RPMI7951 (cell line): ENCODE data around the gene MEOX1. TPM values are rescaled to one million over a fixed set of nuclear protein-coding genes. Genes with fewer than 3 reads are reported as not detected.
A peak's percentile ranks its signal among the peaks of the same experiment; 100 is the strongest.

Source experiments
- DNase-seq: peaks from one replicate; pipeline ENCODE4 v3.0.0-alpha.2; 2012; ENCODE audit warnings: low read depth
- total RNA-seq: library from RNA; depleted of rRNA; stranded (reverse); fragments of >200 nt; shearing (Covaris generic); gene quantifications from 2 replicates; pipeline ENCODE4 v1.2.3, GENCODE V29; 2014

The MEOX1 gene
- total RNA-seq, 1 experiment from 2014 or later = under 0.01 TPM

GRCh38 chr17:43658900-43659299 lies 2.8 kb downstream of the MEOX1 start:
- no peak for DNase-seq

- DNase-seq = no peak
These were observed 5.9 kb downstream of the MEOX1 start for GRCh38 chr17:43655693-43656255.

GRCh38 chr17:43652124-43652480 lies 9.6 kb downstream of the MEOX1 start:
- DNase-seq = no peak

GRCh38 chr17:43650471-43650870 lies 11.3 kb downstream of the MEOX1 start:
- no peak for DNase-seq

- no peak for DNase-seq
These were observed 12.8 kb downstream of the MEOX1 start for GRCh38 chr17:43648916-43649315.

GRCh38 chr17:43645765-43646481 lies 15.8 kb downstream of the MEOX1 start:
- peak; percentile 14 for DNase-seq

GRCh38 chr17:43645450-43645764 lies 16.3 kb downstream of the MEOX1 start:
- DNase-seq = no peak

GRCh38 chr17:43644081-43644480 lies 17.6 kb downstream of the MEOX1 start:
- no peak for DNase-seq

GRCh38 chr17:43641416-43641815 lies 20.3 kb downstream of the MEOX1 start:
- DNase-seq = no peak

GRCh38 chr17:43640491-43641252 lies 21.1 kb downstream of the MEOX1 start:
- DNase-seq = no peak

GRCh38 chr17:43637563-43638323 lies 24.0 kb downstream of the MEOX1 start:
- DNase-seq = no peak

GRCh38 chr17:43636426-43636825 lies 25.3 kb downstream of the MEOX1 start:
- peak; percentile 21 for DNase-seq

GRCh38 chr17:43634591-43635125 lies 27.1 kb downstream of the MEOX1 start:
- DNase-seq = no peak

- no peak for DNase-seq
These were observed 29.5 kb downstream of the MEOX1 start for GRCh38 chr17:43632221-43632620.

GRCh38 chr17:43631429-43631828 lies 30.3 kb downstream of the MEOX1 start:
- no peak for DNase-seq

GRCh38 chr17:43628089-43628650 lies 33.6 kb downstream of the MEOX1 start:
- DNase-seq = no peak

GRCh38 chr17:43627653-43628052 lies 34.1 kb downstream of the MEOX1 start:
- DNase-seq = no peak

- no peak for DNase-seq
These were observed 35.7 kb downstream of the MEOX1 start for GRCh38 chr17:43626023-43626422.

- DNase-seq = no peak
These were observed 36.1 kb downstream of the MEOX1 start for GRCh38 chr17:43625606-43626005.

GRCh38 chr17:43620581-43620980 lies 41.1 kb downstream of the MEOX1 start:
- no peak for DNase-seq

GRCh38 chr17:43620147-43620546 lies 41.6 kb downstream of the MEOX1 start:
- DNase-seq = no peak

GRCh38 chr17:43619705-43620104 lies 42.0 kb downstream of the MEOX1 start:
- DNase-seq = no peak
